OCI-LY7 (cell line): ENCODE measurements around the gene YJU2. TPM values are rescaled to one million over a fixed set of nuclear protein-coding genes. Genes with fewer than 3 reads are reported as not detected.
A peak's percentile ranks its signal among the peaks of the same experiment; 100 is the strongest.

Experiments used
- BruUV-seq: library from RNA; stranded (reverse); fragments of 400-500 nt; replicated peaks from 2 replicates; lab custom pipeline; 2021; lab: Mats Ljungman, UMichigan
- CTCF ChIA-PET: fragments of 300-600 bp; sonication (Branson Sonifier 250); formaldehyde crosslinking; loops from one replicate; lab custom pipeline; 2022; ENCODE audit warnings: antibody characterized with exemption; ENCODE audit not compliant: unreplicated experiment; lab: Charles Lee
- POLR2A ChIA-PET: fragments of 300-600 bp; sonication (Branson Sonifier 250); formaldehyde crosslinking; loops from one replicate; lab custom pipeline; 2022; ENCODE audit warnings: antibody characterized with exemption; lab: Charles Lee
- DNase-seq: peaks from one replicate; pipeline ENCODE4 v3.0.0-alpha.2; 2015; ENCODE audit warnings: low spot score
- H2AFZ ChIP-seq: fragments of 200-600 bp; sonication (generic), shearing (Covaris generic); 2 replicates; pipeline ENCODE4 v1.6.1; 2014; ENCODE audit warnings: mild to moderate bottlenecking, antibody characterized with exemption, low read length, moderate library complexity
- H3K27ac ChIP-seq: fragments of 200-600 bp; sonication (generic); 2 replicates; pipeline ENCODE4 v1.5.1; 2014; ENCODE audit warnings: mixed run types, low read depth, mild to moderate bottlenecking, moderate library complexity, low read length, inconsistent platforms; ENCODE audit not compliant: poor library complexity, severe bottlenecking
- H3K36me3 ChIP-seq: fragments of 200-600 bp; sonication (generic); 2 replicates; pipeline ENCODE4 v1.6.1; 2014; ENCODE audit warnings: mild to moderate bottlenecking, antibody characterized with exemption, low read length, moderate library complexity, mixed read lengths; ENCODE audit not compliant: insufficient read depth
- H3K4me1 ChIP-seq: fragments of 200-600 bp; sonication (generic); 2 replicates; pipeline ENCODE4 v1.5.1; 2014; ENCODE audit warnings: mild to moderate bottlenecking, low read length; ENCODE audit not compliant: insufficient read depth, poor library complexity, severe bottlenecking
- H3K4me2 ChIP-seq: fragments of 200-600 bp; sonication (generic); 2 replicates; pipeline ENCODE4 v1.6.1; 2014; ENCODE audit warnings: mild to moderate bottlenecking, low read length
- H3K4me3 ChIP-seq: fragments of 200-600 bp; sonication (generic); 2 replicates; pipeline ENCODE4 v1.5.1; 2014; ENCODE audit warnings: mild to moderate bottlenecking, low read depth, low read length; ENCODE audit not compliant: poor library complexity, severe bottlenecking
- H3K79me2 ChIP-seq: fragments of 200-600 bp; sonication (generic); 2 replicates; pipeline ENCODE4 v1.6.1; 2016; ENCODE audit warnings: low read depth, mild to moderate bottlenecking, low read length, moderate library complexity, mixed read lengths; ENCODE audit not compliant: insufficient read depth
- H3K9me2 ChIP-seq: fragments of 200-600 bp; sonication (generic); 2 replicates; pipeline ENCODE4 v1.6.1; 2016; ENCODE audit warnings: mild to moderate bottlenecking, low read length, mixed read lengths; ENCODE audit not compliant: insufficient read depth
- H3K9me3 ChIP-seq: fragments of 200-600 bp; sonication (generic); 2 replicates; pipeline ENCODE4 v1.6.1; 2014; ENCODE audit warnings: mild to moderate bottlenecking, mixed run types, low read length, mixed read lengths
- H4K20me1 ChIP-seq: fragments of 200-600 bp; sonication (generic); 2 replicates; pipeline ENCODE4 v1.6.1; 2014; ENCODE audit warnings: mild to moderate bottlenecking, antibody characterized with exemption, low read length, moderate library complexity, mixed read lengths; ENCODE audit not compliant: insufficient read depth
- EZH2phosphoT487 ChIP-seq: fragments of 200-600 bp; sonication (generic); IDR thresholded peaks from 2 replicates; pipeline ENCODE4 v1.6.1; 2018; ENCODE audit warnings: low read depth, borderline replicate concordance, mild to moderate bottlenecking, mixed run types, antibody characterized with exemption, low read length, moderate library complexity, mixed read lengths
- intact Hi-C: fragments of 100-400 bp; cut with micrococcal nuclease; formaldehyde crosslinking; loops from one replicate; pipeline ENCODE4 v1.10.0; 2022; ENCODE audit not compliant: unreplicated experiment
- total RNA-seq, 2 experiments: library from RNA; depleted of rRNA in 1 of 2; stranded (reverse); fragments of >200 nt in 1 of 2; shearing (Covaris generic) in 1 of 2; gene quantifications; 2 replicates each; pipeline ENCODE4 v1.2.3, GENCODE V29; 2014 to 2022
- TF ChIP-seq, protein P1 (sequence below): fragments of 200-600 bp; sonication (generic); conservative IDR thresholded peaks from 2 replicates; pipeline ENCODE4 v1.5.1; 2014; ENCODE audit warnings: mild to moderate bottlenecking, antibody characterized with exemption, low read length, moderate library complexity, mixed read lengths

The YJU2 gene
- total RNA-seq, 2 experiments from 2014 or later, result 35.0 to 38.2 TPM

GRCh38 chr19:4302243-4302640 is 55.4 kb downstream of the YJU2 start, which contains the start of gene TMIGD2:
TSS of gene TMIGD2 (minus strand) at chr19:4302389. CDS start at chr19:4302385, 4 bp downstream.
- ChIA-PET POLR2A (interaction anchor here (0.6 kb wide), 2 partner anchors 13 to 169 kb away, joined by 3 read pairs; no protein-coding TSS in a partner anchor), CTCF (no interaction called here)
- intact Hi-C loops, result no loop called here
- Histone ChIP-seq H4K20me1 (no peaks in the 10 kb centered on the region), H3K9me2 (no peaks in the 10 kb centered on the region), H3K4me1 (peaks cover 13% of the 10 kb centered on the region), H3K4me2 (peak within 1 kb of the TSS; percentile 9; the same call in 1 of the 2 replicates), H3K79me2 (no peaks in the 10 kb centered on the region), H3K36me3 (no peaks in the 10 kb centered on the region), H3K9me3 (no peaks in the 10 kb centered on the region), H3K27ac (no peak within 1 kb of the TSS), H3K4me3 (no peak within 1 kb of the TSS), H2AFZ (peak within 1 kb of the TSS; percentile 52; the same call in 1 of the 2 replicates)
- TF ChIP-seq, protein P1, sequence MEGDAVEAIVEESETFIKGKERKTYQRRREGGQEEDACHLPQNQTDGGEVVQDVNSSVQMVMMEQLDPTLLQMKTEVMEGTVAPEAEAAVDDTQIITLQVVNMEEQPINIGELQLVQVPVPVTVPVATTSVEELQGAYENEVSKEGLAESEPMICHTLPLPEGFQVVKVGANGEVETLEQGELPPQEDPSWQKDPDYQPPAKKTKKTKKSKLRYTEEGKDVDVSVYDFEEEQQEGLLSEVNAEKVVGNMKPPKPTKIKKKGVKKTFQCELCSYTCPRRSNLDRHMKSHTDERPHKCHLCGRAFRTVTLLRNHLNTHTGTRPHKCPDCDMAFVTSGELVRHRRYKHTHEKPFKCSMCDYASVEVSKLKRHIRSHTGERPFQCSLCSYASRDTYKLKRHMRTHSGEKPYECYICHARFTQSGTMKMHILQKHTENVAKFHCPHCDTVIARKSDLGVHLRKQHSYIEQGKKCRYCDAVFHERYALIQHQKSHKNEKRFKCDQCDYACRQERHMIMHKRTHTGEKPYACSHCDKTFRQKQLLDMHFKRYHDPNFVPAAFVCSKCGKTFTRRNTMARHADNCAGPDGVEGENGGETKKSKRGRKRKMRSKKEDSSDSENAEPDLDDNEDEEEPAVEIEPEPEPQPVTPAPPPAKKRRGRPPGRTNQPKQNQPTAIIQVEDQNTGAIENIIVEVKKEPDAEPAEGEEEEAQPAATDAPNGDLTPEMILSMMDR, result no peak
- TF ChIP-seq EZH2phosphoT487, result no peak
- no peak for DNase-seq
- BruUV-seq, result no TSS peak

GRCh38 chr19:4303819-4304537 is 57.1 kb downstream of the YJU2 start:
- H2AFZ ChIP-seq, result peak overlapping the region; percentile 68
- H4K20me1 ChIP-seq, result no peaks in the 10 kb centered on the region
- POLR2A ChIA-PET, result interaction anchor here (0.6 kb wide), 1 partner anchor 663 kb away, joined by 3 read pairs; no protein-coding TSS in a partner anchor
- H3K4me3 ChIP-seq, result peak overlapping the region; percentile 70
- TF ChIP-seq EZH2phosphoT487, result no peak
- TF ChIP-seq, protein P1, result no peak
- intact Hi-C loops, result no loop called here
- no peak overlapping the region for H3K27ac ChIP-seq
- peak overlapping the region; percentile 57 for H3K4me2 ChIP-seq
- no peaks in the 10 kb centered on the region for H3K9me2 ChIP-seq
- 0 out of 2 replicates have a peak, but pooled peaks cover 4% of the 10 kb centered on the region for H3K36me3 ChIP-seq
- no peaks in the 10 kb centered on the region for H3K9me3 ChIP-seq
- no peak for DNase-seq
- H3K79me2 ChIP-seq, result no peaks in the 10 kb centered on the region
- CTCF ChIA-PET, result interaction anchor here (0.6 kb wide), 1 partner anchor 96 kb away, joined by 4 read pairs; no protein-coding TSS in a partner anchor
- BruUV-seq, result no TSS peak
- peaks cover 13% of the 10 kb centered on the region for H3K4me1 ChIP-seq
